NCI-H510A treated with DMSO at 0.1 percent for 48 hours (cell line): ENCODE data around the gene MCM5.
A peak's percentile ranks its signal among the peaks of the same experiment; 100 is the strongest.
"Not testable (repeated sequence)": the region's sequence is repeated elsewhere in the genome, so short reads cannot be mapped to it uniquely, and the experiment has no call there.

ENCODE experiments used
- DNase-seq: peaks from one replicate; lab custom pipeline; 2025; lab: John Stamatoyannopoulos, UW

The MCM5 gene

GRCh38 chr22:35379146-35379993, 20.6 kb upstream of the MCM5 start:
- no peak for DNase-seq

DNA sequence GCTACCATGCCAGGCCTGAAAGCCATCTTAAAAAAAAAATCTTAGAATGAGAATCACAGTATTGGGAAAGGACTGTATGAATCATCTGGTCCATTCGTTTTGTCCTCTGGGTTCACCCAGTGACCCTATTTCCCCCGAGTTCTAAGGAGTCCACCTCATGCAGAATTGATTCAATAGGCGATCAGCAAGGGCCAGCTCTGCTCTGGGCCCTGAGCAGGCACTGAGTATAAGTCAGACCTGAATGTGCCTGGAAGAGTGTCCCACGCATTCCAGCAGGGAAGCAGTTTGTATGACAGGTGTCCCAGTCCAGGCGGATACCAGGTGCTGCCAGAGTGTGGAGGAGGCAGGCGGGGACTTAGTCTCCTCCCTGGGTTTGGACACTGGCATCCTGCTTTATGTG, 19.9 kb upstream of the MCM5 start:
- no peak for DNase-seq

GRCh38 chr22:35380537-35381423, 19.2 kb upstream of the MCM5 start, which contains the start of gene HMOX1:
Gene HMOX1 (plus strand): TSS chr22:35381096. CDS start chr22:35381174, 78 bp downstream.
- peak; percentile 46 for DNase-seq

DNA sequence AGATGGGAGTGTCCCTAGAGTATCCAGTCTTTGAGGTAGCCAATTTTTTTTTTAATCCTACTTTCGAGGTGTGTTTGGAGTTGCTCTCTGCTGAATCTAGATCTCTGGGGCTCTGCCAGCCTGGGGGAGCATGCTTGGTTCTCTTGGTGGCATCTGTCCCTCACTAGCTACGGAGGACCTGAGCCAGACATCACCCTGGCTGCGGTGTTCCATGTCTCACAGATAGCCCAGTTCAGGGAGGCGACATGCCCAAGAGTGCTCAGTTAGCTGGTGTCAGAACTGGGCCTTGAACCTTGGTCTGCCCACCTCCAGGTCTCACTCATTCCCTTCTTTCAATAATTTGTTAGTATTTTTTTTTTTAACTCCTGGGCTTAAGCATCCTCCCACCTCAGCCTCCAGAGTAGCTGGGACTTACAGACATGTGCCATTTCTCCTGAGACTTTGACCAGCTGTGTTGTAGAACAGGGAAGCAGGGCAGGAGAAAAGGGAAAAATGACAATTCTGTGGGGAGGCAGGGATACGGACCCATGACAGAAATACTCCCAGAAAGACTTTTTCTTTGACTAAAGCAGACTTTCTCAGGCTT, 18.4 kb upstream of the MCM5 start:
- DNase-seq = no peak

- no peak for DNase-seq
Observed at GRCh38 chr22:35383679-35384071, 16.3 kb upstream of the MCM5 start.

GRCh38 chr22:35384527-35384926, 15.4 kb upstream of the MCM5 start:
- no peak for DNase-seq

- no peak for DNase-seq
Observed at GRCh38 chr22:35384975-35385588, 14.9 kb upstream of the MCM5 start.

DNA sequence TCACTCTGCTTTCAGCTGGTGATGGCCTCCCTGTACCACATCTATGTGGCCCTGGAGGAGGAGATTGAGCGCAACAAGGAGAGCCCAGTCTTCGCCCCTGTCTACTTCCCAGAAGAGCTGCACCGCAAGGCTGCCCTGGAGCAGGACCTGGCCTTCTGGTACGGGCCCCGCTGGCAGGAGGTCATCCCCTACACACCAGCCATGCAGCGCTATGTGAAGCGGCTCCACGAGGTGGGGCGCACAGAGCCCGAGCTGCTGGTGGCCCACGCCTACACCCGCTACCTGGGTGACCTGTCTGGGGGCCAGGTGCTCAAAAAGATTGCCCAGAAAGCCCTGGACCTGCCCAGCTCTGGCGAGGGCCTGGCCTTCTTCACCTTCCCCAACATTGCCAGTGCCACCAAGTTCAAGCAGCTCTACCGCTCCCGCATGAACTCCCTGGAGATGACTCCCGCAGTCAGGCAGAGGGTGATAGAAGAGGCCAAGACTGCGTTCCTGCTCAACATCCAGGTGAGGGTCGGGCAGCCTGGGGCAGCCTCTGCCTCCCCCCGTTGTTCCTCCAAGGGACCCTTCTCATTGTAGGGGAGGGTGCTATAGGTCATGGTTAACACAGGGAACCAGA, 13.2 kb upstream of the MCM5 start:
- DNase-seq = no peak

DNA sequence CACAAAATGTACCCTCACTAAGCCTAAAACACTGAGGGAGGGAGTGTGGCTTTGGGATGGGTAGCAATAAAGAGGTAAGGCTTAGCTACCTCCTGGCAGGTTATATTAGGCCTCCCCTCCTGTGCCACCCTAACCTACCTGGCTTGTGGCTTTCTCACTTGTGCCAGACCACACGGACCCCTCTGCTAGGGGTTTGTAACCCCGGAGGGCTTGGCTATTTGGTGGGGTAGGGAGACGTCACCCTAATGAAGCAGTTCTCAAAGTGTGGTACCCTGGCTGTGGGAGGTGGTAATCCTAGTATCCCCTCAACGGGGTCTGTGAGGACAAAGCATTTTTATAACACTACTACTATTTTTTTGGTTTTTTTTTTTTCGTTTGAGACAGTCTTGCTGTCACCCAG, 9.0 kb upstream of the MCM5 start:
- DNase-seq = no peak

- no peak for DNase-seq
Observed at GRCh38 chr22:35392357-35392756, 7.6 kb upstream of the MCM5 start.

DNA sequence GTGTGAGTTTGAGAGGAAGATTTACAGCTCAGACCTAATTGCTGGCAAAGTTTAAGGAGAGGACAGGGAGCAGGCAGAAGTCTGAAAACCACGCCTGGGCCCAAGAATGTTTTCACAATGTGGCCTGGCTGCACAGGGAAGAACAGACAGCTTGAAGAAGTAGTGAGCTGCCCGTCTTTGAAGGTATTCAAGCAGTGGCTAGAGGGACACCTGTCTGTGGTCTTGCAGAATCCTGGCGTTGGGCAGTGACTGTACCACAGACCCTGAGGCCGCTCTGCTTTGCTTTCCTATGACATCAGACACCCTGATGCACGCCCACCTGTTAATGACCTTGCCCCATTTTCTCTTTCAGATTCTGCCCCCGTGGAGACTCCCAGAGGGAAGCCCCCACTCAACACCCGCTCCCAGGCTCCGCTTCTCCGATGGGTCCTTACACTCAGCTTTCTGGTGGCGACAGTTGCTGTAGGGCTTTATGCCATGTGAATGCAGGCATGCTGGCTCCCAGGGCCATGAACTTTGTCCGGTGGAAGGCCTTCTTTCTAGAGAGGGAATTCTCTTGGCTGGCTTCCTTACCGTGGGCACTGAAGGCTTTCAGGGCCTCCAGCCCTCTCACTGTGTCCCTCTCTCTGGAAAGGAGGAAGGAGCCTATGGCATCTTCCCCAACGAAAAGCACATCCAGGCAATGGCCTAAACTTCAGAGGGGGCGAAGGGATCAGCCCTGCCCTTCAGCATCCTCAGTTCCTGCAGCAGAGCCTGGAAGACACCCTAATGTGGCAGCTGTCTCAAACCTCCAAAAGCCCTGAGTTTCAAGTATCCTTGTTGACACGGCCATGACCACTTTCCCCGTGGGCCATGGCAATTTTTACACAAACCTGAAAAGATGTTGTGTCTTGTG, 6.6 kb upstream of the MCM5 start:
- DNase-seq = no peak

- no peak for DNase-seq
Observed at GRCh38 chr22:35394011-35394312, 6.0 kb upstream of the MCM5 start.

GRCh38 chr22:35394810-35395563, 5.0 kb upstream of the MCM5 start:
- no peak for DNase-seq

DNA sequence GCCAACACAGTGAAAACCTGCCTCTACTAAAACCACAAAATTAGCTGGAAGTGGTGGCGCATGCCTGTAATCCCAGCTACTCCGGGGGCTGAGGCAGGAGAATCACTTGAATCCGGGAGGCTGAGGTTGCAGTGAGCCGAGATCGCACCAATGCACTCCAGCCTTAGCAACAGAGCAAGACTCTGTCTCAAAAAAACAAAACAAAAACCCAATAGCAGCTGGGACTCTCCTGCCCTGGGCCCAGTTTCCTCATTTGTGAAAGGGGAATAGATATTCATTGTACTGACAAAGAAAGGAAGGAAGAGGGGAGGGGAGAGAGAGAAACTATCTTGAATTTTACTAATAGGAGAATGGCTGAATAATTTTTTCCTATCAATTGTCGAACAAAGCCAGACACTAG, 3.3 kb upstream of the MCM5 start:
- DNase-seq = not testable (repeated sequence)

DNA sequence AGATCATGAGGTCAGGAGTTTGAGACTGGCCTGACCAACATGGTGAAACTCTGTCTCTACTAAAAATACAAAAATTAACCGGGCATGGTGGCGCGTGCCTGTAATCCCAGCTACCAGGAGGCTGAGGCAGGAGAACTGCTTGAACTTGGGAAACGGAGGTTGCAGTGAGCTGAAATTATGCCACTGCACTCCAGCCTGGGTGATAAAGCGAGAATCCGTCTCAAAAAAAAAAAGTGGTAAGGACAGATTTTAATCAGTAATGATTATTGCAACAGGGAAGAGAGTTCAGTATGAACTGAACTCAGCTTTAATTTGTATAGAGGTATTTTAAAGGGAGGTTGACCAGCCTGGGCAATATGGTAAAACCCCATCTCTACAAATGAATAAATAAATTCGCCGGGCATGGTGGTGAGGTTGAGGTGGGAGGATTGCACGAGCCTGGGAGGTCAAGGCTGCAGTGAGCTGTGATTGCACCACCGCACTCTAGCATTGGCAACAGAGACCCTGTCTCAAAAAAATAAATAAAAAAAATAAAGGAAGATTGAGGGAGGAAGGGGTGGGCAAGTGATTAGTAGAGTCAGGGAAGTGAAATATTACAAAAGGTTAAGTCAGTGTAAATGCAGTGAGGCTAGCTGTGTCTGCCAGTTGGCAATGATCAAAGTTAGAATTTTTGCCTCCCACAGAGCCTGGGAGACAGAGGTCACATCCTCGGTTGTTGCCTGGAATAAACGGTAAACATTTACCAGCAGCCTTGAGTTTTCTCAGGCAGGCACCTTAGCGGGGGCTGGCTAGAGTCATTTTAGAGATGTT, 2.6 kb upstream of the MCM5 start:
- no peak for DNase-seq

GRCh38 chr22:35398591-35398973, 1.4 kb upstream of the MCM5 start:
- DNase-seq = no peak

DNA sequence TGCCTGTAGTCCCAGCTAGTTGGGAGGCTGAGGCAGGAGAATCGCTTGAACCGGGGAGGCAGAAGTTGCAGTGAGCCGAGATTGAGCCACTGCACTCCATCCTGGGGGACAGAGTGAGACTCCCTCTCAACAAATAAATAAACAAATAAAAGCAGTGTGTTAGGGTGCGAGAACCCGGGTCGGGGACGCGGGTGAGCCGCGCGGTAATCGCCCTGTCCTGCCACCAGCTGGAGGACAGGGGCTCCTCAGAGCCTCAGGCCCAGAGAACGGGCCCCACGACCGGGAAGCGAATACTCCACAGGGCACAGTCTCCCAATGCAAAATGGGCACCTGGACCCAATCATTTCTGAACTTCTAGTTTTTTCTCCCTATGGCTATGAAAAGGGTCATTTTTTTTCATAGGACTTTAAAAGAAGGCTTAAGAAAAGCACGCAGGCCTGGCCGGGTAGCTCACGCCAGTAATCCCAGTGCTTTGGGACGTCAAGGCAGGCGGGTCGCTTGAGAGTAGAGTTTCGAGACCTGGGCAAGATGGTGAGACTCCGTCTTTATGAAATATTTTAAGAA, 744 bp upstream of the MCM5 start:
- no peak for DNase-seq

DNA sequence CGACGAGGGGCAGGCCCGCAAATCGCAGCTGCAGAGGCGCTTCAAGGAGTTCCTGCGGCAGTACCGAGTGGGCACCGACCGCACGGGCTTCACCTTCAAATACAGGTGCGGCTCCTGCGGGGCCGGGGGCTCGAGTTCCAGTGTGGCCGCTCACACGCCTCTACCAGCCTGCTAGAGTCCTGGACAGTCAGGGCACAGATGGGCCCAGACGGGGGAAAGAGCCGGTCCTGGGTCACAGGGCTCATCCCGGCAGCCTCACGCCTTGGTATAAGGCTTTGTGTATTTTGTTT, 506 bp downstream of the MCM5 start:
- DNase-seq = no peak

DNA sequence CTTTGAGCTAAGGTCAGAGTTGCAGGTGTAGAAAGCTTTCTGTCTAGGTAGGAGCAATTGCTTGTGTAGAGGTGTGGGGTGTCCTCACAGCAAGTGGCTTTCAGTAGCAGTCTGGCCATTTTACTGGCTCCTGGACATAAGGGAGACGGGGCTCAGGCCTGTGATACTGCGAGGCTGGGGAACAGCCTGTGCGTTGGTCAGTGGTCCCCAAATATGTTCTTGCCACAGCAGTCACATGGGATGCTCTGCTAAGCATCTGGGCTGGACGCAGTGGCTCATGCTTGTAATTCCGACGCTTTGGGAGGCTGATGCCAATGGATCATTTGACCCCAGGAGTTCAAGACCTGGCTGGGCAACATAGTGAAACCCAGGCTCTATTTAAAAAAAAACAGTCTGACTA, 1.9 kb downstream of the MCM5 start:
- no peak for DNase-seq
